CD8-positive, alpha-beta memory T cell (primary cell): ENCODE data around the gene MTFR1L. TPM values are rescaled to one million over a fixed set of nuclear protein-coding genes. Genes with fewer than 3 reads are reported as not detected.
A peak's percentile ranks its signal among the peaks of the same experiment; 100 is the strongest.

ENCODE experiments used
- CTCF ChIA-PET: fragments of 350-600 bp; sonication (Branson Sonifier 250); formaldehyde crosslinking; loops from one replicate; lab custom pipeline; 2021; ENCODE audit warnings: antibody characterized with exemption; lab: Charles Lee
- POLR2A ChIA-PET: fragments of 350-600 bp; sonication (Branson Sonifier 250); formaldehyde crosslinking; loops from one replicate; lab custom pipeline; 2021; ENCODE audit warnings: antibody characterized with exemption; lab: Charles Lee
- DNase-seq, 5 donors: peaks; one replicate each; pipeline versions ENCODE4 v3.0.0 to v3.0.0-alpha.2; 2020 to 2022; ENCODE audit warnings: mixed read lengths in 1 of 5
- H3K27ac ChIP-seq: one replicate; pipeline ENCODE4 v1.7.0; 2013; ENCODE audit warnings: low read depth, mild to moderate bottlenecking, low read length, moderate library complexity
- H3K27me3 ChIP-seq: 2 replicates; pipeline ENCODE4 v1.7.0; 2013; ENCODE audit warnings: low read length, mild to moderate bottlenecking; ENCODE audit not compliant: insufficient read depth, poor library complexity, severe bottlenecking
- H3K36me3 ChIP-seq: 2 replicates; pipeline ENCODE4 v1.7.0; 2013; ENCODE audit warnings: mild to moderate bottlenecking, low read length, moderate library complexity; ENCODE audit not compliant: insufficient read depth
- H3K4me1 ChIP-seq: 2 replicates; pipeline ENCODE4 v1.7.0; 2013; ENCODE audit warnings: mild to moderate bottlenecking, low read length, moderate library complexity; ENCODE audit not compliant: insufficient read depth
- H3K4me3 ChIP-seq: 2 replicates; pipeline ENCODE4 v1.7.0; 2013; ENCODE audit warnings: mild to moderate bottlenecking, low read length
- H3K9me3 ChIP-seq: 2 replicates; pipeline ENCODE4 v1.7.0; 2013; ENCODE audit warnings: mild to moderate bottlenecking, low read length
- H3K27ac Mint-ChIP-seq, 8 donors: one replicate each; pipeline ENCODE4 v1.8.0; 2020 to 2021; ENCODE audit warnings: mixed read lengths in 8 of 8, mild to moderate bottlenecking in 6 of 8, inconsistent platforms in 3 of 8, moderate library complexity in 3 of 8
- H3K27me3 Mint-ChIP-seq, 2 donors: one replicate each; pipeline ENCODE4 v1.8.0; 2020 to 2021; ENCODE audit warnings: mixed read lengths in 2 of 2, mild to moderate bottlenecking in 1 of 2, moderate library complexity in 1 of 2
- H3K36me3 Mint-ChIP-seq, 3 donors: one replicate each; pipeline ENCODE4 v1.8.0; 2020 to 2021; ENCODE audit warnings: mixed read lengths in 3 of 3, inconsistent platforms in 1 of 3, mild to moderate bottlenecking in 1 of 3
- H3K4me1 Mint-ChIP-seq, 3 donors: one replicate each; pipeline ENCODE4 v1.8.0; 2020 to 2021; ENCODE audit warnings: mixed read lengths in 3 of 3, inconsistent platforms in 1 of 3, mild to moderate bottlenecking in 1 of 3
- H3K4me3 Mint-ChIP-seq, 7 donors: one replicate each; pipeline ENCODE4 v1.8.0; 2020 to 2021; ENCODE audit warnings: mixed read lengths in 7 of 7, mild to moderate bottlenecking in 6 of 7, moderate library complexity in 4 of 7, inconsistent platforms in 2 of 7
- H3K9me3 Mint-ChIP-seq, 5 donors: one replicate each; pipeline ENCODE4 v1.8.0; 2020 to 2022; ENCODE audit warnings: mixed read lengths in 5 of 5, mild to moderate bottlenecking in 3 of 5, moderate library complexity in 2 of 5, inconsistent platforms in 1 of 5
- polyA plus RNA-seq: library from polyadenylated mRNA; unstranded; fragments of 300-500 nt; fragmentation: Illumina TruSeq; gene quantifications from one replicate; pipeline ENCODE4 v1.2.3, GENCODE V29; 2021
- total RNA-seq, 2 experiments: library from RNA; stranded (reverse); gene quantifications; one replicate each; pipeline ENCODE4 v1.2.3, GENCODE V29; 2021

MTFR1L gene
- total and polyA plus RNA-seq, 3 experiments from 2014 or later, result 29.7 to 33.5 (median 30.2) TPM

DNA sequence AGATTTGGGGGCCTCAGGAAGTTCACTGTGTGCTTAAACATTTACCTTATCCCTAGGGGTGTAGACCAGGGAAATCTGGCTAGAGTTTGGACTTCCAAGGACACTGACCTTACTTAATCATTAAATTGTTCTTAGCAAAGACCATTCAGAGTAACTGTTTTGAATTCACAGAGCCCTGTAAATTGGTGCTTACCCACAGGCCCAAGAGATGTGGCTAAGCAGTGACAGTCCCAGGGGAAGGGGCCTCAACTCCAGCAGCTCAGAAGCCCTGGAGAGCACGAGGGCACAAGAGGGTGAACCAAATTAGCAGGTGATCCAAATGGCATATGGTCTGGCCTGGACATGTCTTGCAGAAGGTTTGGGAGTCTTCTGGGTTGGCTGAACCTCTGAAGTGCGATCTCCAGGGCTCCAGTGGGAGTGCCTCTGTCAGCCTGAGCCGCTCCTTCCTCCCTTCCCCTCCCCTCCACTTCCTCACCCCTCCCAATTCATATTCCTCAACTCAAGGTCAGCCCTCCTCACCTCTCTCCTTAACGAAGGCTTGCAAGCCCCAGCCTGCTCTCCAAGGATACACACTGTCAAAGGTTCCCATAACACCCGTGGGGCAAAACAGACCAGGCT lies 51.4 kb downstream of the MTFR1L start:
- Mint-ChIP-seq H3K27me3 (no peaks in the 10 kb centered on the region), H3K36me3 (no peaks in the 10 kb centered on the region), H3K4me3 (no peak overlapping the region), H3K4me1 (peaks cover 2 to 9% (median 6%) of the 10 kb centered on the region in 3 donors), H3K9me3 (no peaks in the 10 kb centered on the region), H3K27ac (no peak overlapping the region)
- no peak overlapping the region for H3K4me3 ChIP-seq
- no peaks in the 10 kb centered on the region for H3K9me3 ChIP-seq
- no peak overlapping the region for H3K27ac ChIP-seq
- DNase-seq, result no peak
- CTCF ChIA-PET, result interaction anchor here (1.6 kb wide), 1 partner anchor 25 kb away, joined by 6 read pairs; no protein-coding TSS in a partner anchor
- POLR2A ChIA-PET, result no interaction called here
- H3K36me3 ChIP-seq, result no peaks in the 10 kb centered on the region
- peaks cover 11% of the 10 kb centered on the region for H3K4me1 ChIP-seq
- H3K27me3 ChIP-seq, result no peaks in the 10 kb centered on the region

DNA sequence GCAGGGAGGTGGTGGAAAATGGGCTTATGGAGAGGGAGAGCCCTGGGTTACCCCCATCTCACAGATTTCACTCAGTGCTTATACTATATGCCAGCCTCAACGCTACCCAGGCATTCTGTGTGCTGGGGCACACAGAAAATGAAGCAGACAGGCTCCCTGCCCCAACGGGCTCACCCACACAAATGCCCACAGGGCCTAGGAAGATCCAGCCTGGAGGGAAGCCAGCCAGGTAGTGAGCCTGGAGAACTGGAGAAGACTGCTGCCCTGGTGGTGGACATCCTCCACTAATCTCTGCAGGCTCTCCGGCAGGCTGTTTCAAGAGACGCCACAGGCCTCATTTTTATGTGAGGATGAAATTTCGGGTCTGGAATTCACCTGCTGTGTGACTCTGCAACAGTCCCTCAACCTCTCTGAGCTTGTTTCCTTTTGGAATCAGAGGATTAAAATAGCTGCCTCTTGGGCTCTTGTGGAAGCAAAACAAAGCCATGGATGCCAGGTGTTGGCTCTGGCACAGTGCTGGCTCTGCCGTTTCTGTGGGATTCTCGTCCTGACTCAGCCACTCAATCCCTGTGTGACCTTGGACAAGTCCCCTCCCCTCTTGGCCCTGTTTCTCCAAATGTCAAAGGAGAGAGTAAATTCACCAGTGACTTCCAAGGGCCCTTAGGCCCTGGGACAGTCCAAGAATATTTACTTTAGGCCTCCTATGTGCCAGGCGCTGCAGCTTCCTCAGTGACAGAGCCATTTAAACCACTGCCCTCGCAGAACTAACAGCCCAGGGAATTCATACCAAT lies 52.1 kb downstream of the MTFR1L start:
- H3K4me3 ChIP-seq, result no peak overlapping the region
- no peaks in the 10 kb centered on the region for H3K36me3 ChIP-seq
- Mint-ChIP-seq H3K4me1 (peaks cover 5 to 10% (median 8%) of the 10 kb centered on the region in 3 donors), H3K36me3 (no peaks in the 10 kb centered on the region), H3K4me3 (no peak overlapping the region), H3K27ac (no peak overlapping the region), H3K9me3 (no peaks in the 10 kb centered on the region), H3K27me3 (peaks cover 0 to 2% of the 10 kb centered on the region in 2 donors)
- H3K27me3 ChIP-seq, result no peaks in the 10 kb centered on the region
- ChIA-PET POLR2A (no interaction called here), CTCF (no interaction called here)
- no peak for DNase-seq
- H3K4me1 ChIP-seq, result peaks cover 11% of the 10 kb centered on the region
- H3K27ac ChIP-seq, result no peak overlapping the region
- H3K9me3 ChIP-seq, result no peaks in the 10 kb centered on the region

DNA sequence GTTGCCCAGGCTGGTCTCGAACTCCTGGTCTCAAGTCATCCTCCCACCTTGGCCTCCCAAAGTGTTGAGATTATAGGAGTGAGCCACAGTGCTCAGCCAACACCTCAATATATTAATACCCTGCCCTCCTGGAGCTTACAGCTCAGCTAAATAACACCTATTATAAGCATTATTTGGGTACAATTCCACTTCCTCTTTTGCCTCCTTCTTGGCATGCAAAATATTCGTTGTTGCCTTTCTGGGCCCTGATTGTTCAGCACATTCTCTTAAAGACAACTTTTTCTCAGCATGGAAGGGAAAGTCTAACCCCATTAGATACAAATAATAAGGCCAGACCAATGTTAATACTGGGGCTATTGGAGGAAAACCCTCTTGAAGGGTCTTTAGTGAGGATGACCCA lies 53.0 kb downstream of the MTFR1L start:
- Histone ChIP-seq H3K9me3 (no peaks in the 10 kb centered on the region), H3K27me3 (no peaks in the 10 kb centered on the region), H3K4me1 (peaks cover 11% of the 10 kb centered on the region), H3K36me3 (no peaks in the 10 kb centered on the region), H3K27ac (no peak overlapping the region), H3K4me3 (no peak overlapping the region)
- ChIA-PET CTCF (no interaction called here), POLR2A (no interaction called here)
- no peak for DNase-seq
- Mint-ChIP-seq H3K9me3 (no peaks in the 10 kb centered on the region), H3K4me3 (no peak overlapping the region), H3K27me3 (peaks cover 0 to 2% of the 10 kb centered on the region in 2 donors), H3K27ac (no peak overlapping the region), H3K4me1 (peaks cover 5 to 10% (median 8%) of the 10 kb centered on the region in 3 donors), H3K36me3 (no peaks in the 10 kb centered on the region)

DNA sequence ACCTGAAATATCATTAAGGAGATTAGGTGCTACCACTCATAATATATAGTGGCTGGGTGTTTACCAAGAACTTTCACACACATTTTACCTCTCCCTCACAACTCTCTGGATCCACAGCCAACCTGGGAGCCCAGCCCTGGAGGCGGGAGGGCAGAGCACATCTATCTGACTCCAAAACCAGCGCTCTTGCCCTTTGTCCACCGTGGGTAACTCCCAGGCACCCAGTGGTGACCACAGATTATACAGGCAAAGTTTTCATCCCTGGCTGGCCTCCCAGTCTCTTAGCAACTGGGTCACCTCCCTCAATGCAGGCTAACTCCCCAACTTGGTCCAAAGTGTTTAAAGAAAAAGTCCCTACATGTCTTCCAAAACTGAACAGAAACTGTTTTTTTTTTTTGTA lies 53.4 kb downstream of the MTFR1L start:
- DNase-seq, result no peak
- Mint-ChIP-seq H3K27me3 (peaks cover 0 to 4% of the 10 kb centered on the region in 2 donors), H3K4me1 (peaks cover 5 to 10% (median 8%) of the 10 kb centered on the region in 3 donors), H3K4me3 (no peak overlapping the region), H3K9me3 (no peaks in the 10 kb centered on the region), H3K36me3 (no peaks in the 10 kb centered on the region), H3K27ac (peak overlapping the region in 1 of 8 donors; percentile 33)
- ChIA-PET POLR2A (no interaction called here), CTCF (no interaction called here)
- no peaks in the 10 kb centered on the region for H3K9me3 ChIP-seq
- no peak overlapping the region for H3K27ac ChIP-seq
- H3K4me3 ChIP-seq, result no peak overlapping the region
- no peaks in the 10 kb centered on the region for H3K27me3 ChIP-seq
- peaks cover 11% of the 10 kb centered on the region for H3K4me1 ChIP-seq
- no peaks in the 10 kb centered on the region for H3K36me3 ChIP-seq

DNA sequence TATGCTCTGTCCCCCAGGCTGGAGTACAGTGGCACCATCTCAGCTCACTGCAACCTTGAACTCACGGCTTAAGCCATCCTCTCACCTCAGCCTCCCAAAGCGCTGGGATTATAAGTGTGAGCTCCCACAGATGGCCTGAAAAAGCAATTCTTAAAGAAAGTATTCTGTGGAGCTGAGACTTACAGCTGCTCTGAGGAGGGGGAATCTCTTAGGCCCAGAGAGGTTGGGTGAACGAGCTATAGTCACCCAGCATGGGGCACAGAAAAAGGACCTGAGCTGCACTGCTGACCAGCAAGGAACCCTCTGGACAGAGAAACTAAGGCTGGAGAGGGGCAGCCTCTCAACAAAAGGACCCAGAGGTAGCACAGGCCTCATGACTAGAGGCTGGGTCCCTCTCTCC lies 54.5 kb downstream of the MTFR1L start:
- Histone ChIP-seq H3K4me3 (peak overlapping the region; percentile 25), H3K4me1 (peaks cover 11% of the 10 kb centered on the region), H3K27me3 (no peaks in the 10 kb centered on the region), H3K27ac (peak overlapping the region; percentile 15), H3K9me3 (no peaks in the 10 kb centered on the region), H3K36me3 (no peaks in the 10 kb centered on the region)
- DNase-seq, result no peak
- Mint-ChIP-seq H3K27ac (no peak overlapping the region), H3K9me3 (no peaks in the 10 kb centered on the region), H3K36me3 (no peaks in the 10 kb centered on the region), H3K4me1 (peaks cover 5 to 10% (median 8%) of the 10 kb centered on the region in 3 donors), H3K4me3 (peak overlapping the region in 1 of 7 donors; percentile 93), H3K27me3 (peaks cover 0 to 4% of the 10 kb centered on the region in 2 donors)
- CTCF ChIA-PET, result interaction anchor here (1.1 kb wide), 1 partner anchor 22 kb away, joined by 3 read pairs; no protein-coding TSS in a partner anchor
- POLR2A ChIA-PET, result interaction anchor here (2.0 kb wide), 1 partner anchor 54 kb away, joined by 17 read pairs; the partner anchor contains the start of gene MTFR1L

- H3K4me1 ChIP-seq, result peaks cover 11% of the 10 kb centered on the region
- Mint-ChIP-seq H3K4me3 (peak overlapping the region; percentile 81 to 93 (median 83)), H3K4me1 (peaks cover 5 to 10% (median 8%) of the 10 kb centered on the region in 3 donors), H3K27me3 (peaks cover 0 to 5% of the 10 kb centered on the region in 2 donors), H3K27ac (peak overlapping the region in 6 of 8 donors; percentile 14 to 88 (median 54)), H3K9me3 (no peaks in the 10 kb centered on the region), H3K36me3 (no peaks in the 10 kb centered on the region)
- no peaks in the 10 kb centered on the region for H3K9me3 ChIP-seq
- H3K4me3 ChIP-seq, result peak overlapping the region; percentile 25
- ChIA-PET POLR2A (interaction anchor here (0.6 to 2.0 kb wide), 5 partner anchors 55 to 1598 kb away, joined by 3 to 17 read pairs (median 5); partner anchors contain the start of genes MTFR1L and PAFAH2), CTCF (interaction anchor here (0.6 to 2.1 kb wide), 5 partner anchors 17 to 1280 kb away, joined by 3 to 10 read pairs (median 3); partner anchors contain the start of genes PAFAH2 and SLC9A1)
- no peaks in the 10 kb centered on the region for H3K27me3 ChIP-seq
- no peaks in the 10 kb centered on the region for H3K36me3 ChIP-seq
- no peak for DNase-seq
- H3K27ac ChIP-seq, result peak overlapping the region; percentile 15
These were observed 54.9 kb downstream of the MTFR1L start for GRCh38 chr1:25874635-25875153.

DNA sequence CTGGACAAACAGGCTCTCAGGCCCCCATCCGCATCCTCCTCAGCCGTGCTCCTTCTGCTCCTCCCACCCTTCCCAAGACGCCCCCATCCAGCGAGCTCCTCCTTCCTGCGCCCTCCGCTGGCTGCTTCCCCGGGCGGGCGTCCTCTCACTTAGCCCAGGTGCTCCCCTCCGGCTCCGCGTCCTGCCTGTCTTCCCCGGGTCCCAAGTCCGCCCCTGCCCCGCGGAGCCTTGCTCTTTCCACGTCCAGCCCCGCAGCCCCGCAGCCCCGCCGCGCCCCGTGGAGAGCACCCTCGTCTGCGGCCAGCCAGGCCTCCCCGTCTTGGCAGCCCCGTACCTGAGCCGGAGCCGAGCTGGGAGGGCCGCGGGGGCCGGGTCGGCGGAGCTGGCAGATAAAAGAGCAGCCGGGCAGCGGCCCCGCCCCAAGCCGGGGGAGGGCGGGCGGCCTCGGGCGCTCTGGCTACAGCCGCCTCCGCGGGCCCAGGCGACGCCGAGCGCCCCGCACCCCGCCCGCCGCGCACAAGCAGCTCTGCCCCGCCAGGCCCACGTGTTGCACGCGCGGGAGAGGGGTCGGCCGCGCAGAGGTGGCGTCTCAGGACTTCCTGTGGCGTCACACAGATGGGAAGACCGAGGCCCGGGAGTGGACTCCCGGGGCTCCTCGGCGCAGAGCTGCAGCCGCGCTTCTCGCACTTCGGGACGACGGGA lies 55.6 kb downstream of the MTFR1L start, which contains the start of gene PAQR7:
PAQR7 (minus strand) TSS at position 555 of the 702 bp plus-strand sequence. CDS start 11,869 bp downstream, outside the sequence.
- H3K27ac Mint-ChIP-seq, result peak within 1 kb of the TSS; percentile 31 to 96 (median 81)
- H3K4me3 ChIP-seq, result peak within 1 kb of the TSS; percentile 50

More for the DNA sequence above, 55.6 kb downstream of the MTFR1L start, which contains the start of gene PAQR7:
- Mint-ChIP-seq H3K4me1 (peaks cover 5 to 10% (median 8%) of the 10 kb centered on the region in 3 donors), H3K36me3 (no peaks in the 10 kb centered on the region), H3K9me3 (no peaks in the 10 kb centered on the region), H3K27me3 (peaks cover 0 to 5% of the 10 kb centered on the region in 2 donors), H3K4me3 (peak within 1 kb of the TSS; percentile 81 to 93 (median 85))
- ChIA-PET CTCF (interaction anchor here (0.6 to 2.1 kb wide), 11 partner anchors 11 to 1280 kb away, joined by 3 to 10 read pairs (median 3); partner anchors contain the start of genes MTFR1L, PAFAH2 and SLC9A1), POLR2A (interaction anchor here (0.6 to 2.0 kb wide), 7 partner anchors 11 to 1598 kb away, joined by 3 to 17 read pairs (median 5); partner anchors contain the start of genes MTFR1L and PAFAH2)
- Histone ChIP-seq H3K4me1 (peaks cover 11% of the 10 kb centered on the region), H3K9me3 (no peaks in the 10 kb centered on the region), H3K27me3 (no peaks in the 10 kb centered on the region), H3K27ac (peak within 1 kb of the TSS; percentile 43), H3K36me3 (no peaks in the 10 kb centered on the region)
- DNase-seq, result peak; percentile 43 to 71 (median 62)
